Measurements from ENCODE around the gene ZNF646. TPM values are rescaled to one million over a fixed set of nuclear protein-coding genes. Genes with fewer than 3 reads are reported as not detected.
A peak's percentile ranks its signal among the peaks of the same experiment; 100 is the strongest.

ZNF646 gene
- total RNA-seq (10 to 100 TPM; 12.7 to 20.5 TPM), polyA plus RNA-seq (10 to 100 TPM in 1 of 2 donors, 1 to 10 TPM in 1; 8.4 to 12.2 TPM)
- long read RNA-seq, donor 1, full-length matches to known transcripts: 32 of 32 reads
- long read RNA-seq, donor 1, partial matches to known transcripts: 0 of 32 reads
- long read RNA-seq, donor 1, other reads (novel, unspliced or antisense): 0 of 32 reads
- long read RNA-seq, donor 2, full-length matches to known transcripts: 11 of 11 reads
- long read RNA-seq, donor 2, partial matches to known transcripts: 0 of 11 reads
- long read RNA-seq, donor 2, other reads (novel, unspliced or antisense): 0 of 11 reads
- long read RNA-seq, donor 3, full-length matches to known transcripts: 17 of 17 reads
- long read RNA-seq, donor 3, partial matches to known transcripts: 0 of 17 reads
- long read RNA-seq, donor 3, other reads (novel, unspliced or antisense): 0 of 17 reads
- long read RNA-seq, donor 4, full-length matches to known transcripts: 13 of 13 reads
- long read RNA-seq, donor 4, partial matches to known transcripts: 0 of 13 reads
- long read RNA-seq, donor 4, other reads (novel, unspliced or antisense): 0 of 13 reads
- long read RNA-seq, donor 5, full-length matches to known transcripts: 24 of 24 reads
- long read RNA-seq, donor 5, partial matches to known transcripts: 0 of 24 reads
- long read RNA-seq, donor 5, other reads (novel, unspliced or antisense): 0 of 24 reads

GRCh38 chr16:31073970-31074813, at the start of gene ZNF646, which contains the start of gene ZNF668:
Gene ZNF646 (plus strand): TSS chr16:31074422. CDS start chr16:31076325, 1,903 bp downstream.
Gene ZNF668 (minus strand): TSS chr16:31074240. CDS start chr16:31064459, 9,781 bp downstream.
- DNase-seq (peak; percentile 99 to 100 (median 99)), ATAC-seq (ENCODE audit: insufficient read depth, low FRiP score) (peak; percentile 89)
- WGBS, 2 donors: 0% methylated on average over 48 of the region's 48 CpGs
- no peaks in the 10 kb centered on the region for H3K27me3 ChIP-seq (ENCODE audit: control insufficient read depth in 3 of 3, insufficient read depth in 3 of 3, low read length in 2 of 3)
- H3K4me3 ChIP-seq: peak within 1 kb of the TSS; percentile 69
- H3K4me1 ChIP-seq (ENCODE audit: control insufficient read depth in 5 of 5, insufficient read depth in 5 of 5, low read length in 5 of 5): peaks cover 7 to 19% (median 9%) of the 10 kb centered on the region in 5 donors
- no peaks in the 10 kb centered on the region for H3K9me3 ChIP-seq (ENCODE audit: control insufficient read depth in 4 of 4, insufficient read depth in 3 of 4, low read length in 3 of 4)
- peaks cover 5 to 32% (median 21%) of the 10 kb centered on the region in 4 donors for H3K36me3 ChIP-seq (ENCODE audit: control insufficient read depth in 4 of 4, insufficient read depth in 4 of 4, low read length in 4 of 4)
- peak within 1 kb of the TSS; percentile 88 to 93 for H3K9ac ChIP-seq (ENCODE audit: insufficient read depth in 1 of 2, low read length in 2 of 2)
- no peak for TF ChIP-seq CTCF (IDR thresholded peaks at IDR 0.05; ENCODE audit: control extremely low read depth, extremely low read depth)
- peak within 1 kb of the TSS; percentile 96 to 97 for H3K27ac ChIP-seq (ENCODE audit: low read depth in 1 of 2, low read length in 1 of 2)

- Histone ChIP-seq H3K4me1 (ENCODE audit: control insufficient read depth in 5 of 5, insufficient read depth in 5 of 5, low read length in 5 of 5) (no peaks in the 10 kb centered on the region), H3K9me3 (ENCODE audit: control insufficient read depth in 4 of 4, insufficient read depth in 3 of 4, low read length in 3 of 4) (no peaks in the 10 kb centered on the region), H3K9ac (ENCODE audit: insufficient read depth in 1 of 2, low read length in 2 of 2) (no peak overlapping the region), H3K27me3 (ENCODE audit: control insufficient read depth in 3 of 3, insufficient read depth in 3 of 3, low read length in 2 of 3) (no peaks in the 10 kb centered on the region), H3K36me3 (ENCODE audit: control insufficient read depth in 4 of 4, insufficient read depth in 4 of 4, low read length in 4 of 4) (no peaks in the 10 kb centered on the region), H3K4me3 (no peak overlapping the region), H3K27ac (ENCODE audit: low read depth in 1 of 2, low read length in 1 of 2) (peak overlapping the region in 1 of 2 donors; percentile 43)
- no peak for ATAC-seq (ENCODE audit: insufficient read depth, low FRiP score)
- no peak for DNase-seq
- TF ChIP-seq CTCF (IDR thresholded peaks at IDR 0.05; ENCODE audit: control extremely low read depth, extremely low read depth): no peak
- 60 to 73% methylated on average over 5 of the region's 5 CpGs for WGBS, 2 donors
Measured at GRCh38 chr16:31025339-31025738, 48.9 kb upstream of the ZNF646 start.

- no peak overlapping the region for H3K9ac ChIP-seq (ENCODE audit: insufficient read depth in 1 of 2, low read length in 2 of 2)
- DNase-seq: no peak
- no peaks in the 10 kb centered on the region for H3K27me3 ChIP-seq (ENCODE audit: control insufficient read depth in 3 of 3, insufficient read depth in 3 of 3, low read length in 2 of 3)
- no peaks in the 10 kb centered on the region for H3K9me3 ChIP-seq (ENCODE audit: control insufficient read depth in 4 of 4, insufficient read depth in 3 of 4, low read length in 3 of 4)
- H3K36me3 ChIP-seq (ENCODE audit: control insufficient read depth in 4 of 4, insufficient read depth in 4 of 4, low read length in 4 of 4): peaks cover 0 to 4% (median 0%) of the 10 kb centered on the region in 4 donors
- ATAC-seq (ENCODE audit: insufficient read depth, low FRiP score): no peak
- no peak for TF ChIP-seq CTCF (IDR thresholded peaks at IDR 0.05; ENCODE audit: control extremely low read depth, extremely low read depth)
- H3K4me1 ChIP-seq (ENCODE audit: control insufficient read depth in 5 of 5, insufficient read depth in 5 of 5, low read length in 5 of 5): peaks cover under 1 to 9% (median 4%) of the 10 kb centered on the region in 5 donors
- no peak overlapping the region for H3K4me3 ChIP-seq
- 89 to 95% methylated on average over 5 of the region's 5 CpGs for WGBS, 2 donors
- no peak overlapping the region for H3K27ac ChIP-seq (ENCODE audit: low read depth in 1 of 2, low read length in 1 of 2)
Measured at GRCh38 chr16:31029272-31029671, 45.0 kb upstream of the ZNF646 start.

Data from lung (tissue), 16 donors.